Effector CD4-positive, alpha-beta T cell (primary cell): ENCODE measurements around the gene SAMD10.
A peak's percentile ranks its signal among the peaks of the same experiment; 100 is the strongest.

ENCODE experiments used
- DNase-seq: peaks from one replicate; pipeline ENCODE4 v3.0.0-alpha.2; 2020

SAMD10 gene

DNA sequence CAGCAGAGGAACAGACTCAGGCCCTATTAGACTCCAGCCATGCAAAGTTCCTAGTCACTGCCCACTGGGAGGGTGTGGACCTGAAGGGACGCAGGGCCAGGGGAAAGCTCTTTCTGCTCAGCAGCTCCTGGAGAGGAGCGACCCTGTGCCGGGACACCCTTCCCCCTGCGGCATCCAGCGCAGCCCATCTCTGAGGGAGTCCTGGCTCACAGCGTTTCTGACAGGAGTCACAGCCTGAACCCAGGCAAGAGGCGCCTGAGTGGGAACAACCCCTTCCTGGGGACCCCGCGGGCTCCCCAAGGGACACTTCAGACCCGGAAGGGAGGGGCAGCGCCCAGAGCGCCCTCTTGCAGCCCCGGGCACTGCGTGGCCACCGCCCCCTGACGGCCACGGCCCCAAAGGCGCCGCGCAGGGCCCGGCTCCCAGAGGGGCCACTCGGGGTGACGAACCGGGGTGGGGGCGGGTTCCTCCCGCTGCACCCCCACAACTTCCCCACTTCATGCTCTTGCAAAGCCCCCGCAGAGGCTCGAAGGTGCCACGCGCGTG lies 24.1 kb downstream of the SAMD10 start:
- no peak for DNase-seq

DNA sequence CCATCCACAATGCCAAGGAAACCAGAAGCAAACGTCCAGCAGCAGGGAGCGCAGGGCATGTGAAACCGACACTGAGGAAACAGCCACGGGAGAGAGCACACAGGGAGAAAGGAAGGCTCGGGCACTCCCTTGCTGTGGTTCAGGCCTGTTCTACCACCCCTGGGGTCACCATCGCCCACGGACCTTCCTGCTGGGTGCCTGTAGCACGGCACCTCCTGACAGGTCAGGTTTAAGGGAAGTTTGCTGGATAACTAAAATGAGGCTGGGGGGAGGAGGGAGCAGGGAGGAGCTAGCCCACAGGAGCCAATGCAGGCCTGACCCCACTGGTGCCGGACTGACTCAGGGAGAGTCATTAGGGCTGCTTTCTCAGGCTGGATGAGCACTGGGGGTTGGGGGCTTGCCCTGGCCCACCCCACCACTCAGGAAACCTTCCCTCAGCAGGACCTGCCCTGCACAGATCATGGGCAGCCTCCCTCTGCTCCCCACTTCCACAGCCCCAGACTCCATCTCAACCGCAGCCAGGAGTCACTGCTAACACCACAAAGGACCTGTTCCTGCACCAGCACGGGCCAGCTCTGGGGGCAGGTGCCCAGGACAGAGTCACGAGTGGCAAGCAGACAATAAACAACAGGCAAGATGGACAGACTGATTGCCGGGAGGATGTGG lies 25.5 kb downstream of the SAMD10 start:
- no peak for DNase-seq

DNA sequence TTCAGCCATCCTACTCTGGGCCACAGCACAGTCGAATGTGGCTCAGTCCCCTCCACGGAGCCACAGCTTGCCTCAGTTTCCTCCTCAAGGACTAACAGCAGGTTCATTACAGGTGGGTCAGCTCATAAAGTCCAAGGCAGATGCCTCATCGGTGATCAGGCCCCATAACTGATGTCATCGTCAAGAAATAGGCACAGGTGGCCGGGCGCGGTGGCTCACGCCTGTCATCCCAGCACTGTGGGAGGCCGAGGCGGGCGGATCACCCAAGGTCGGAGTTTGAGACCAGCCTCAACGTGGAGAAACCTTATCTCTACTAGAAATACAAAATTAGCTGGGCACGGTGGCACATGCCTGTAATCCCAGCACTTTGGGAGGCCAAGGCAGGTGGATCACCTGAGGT lies 26.7 kb downstream of the SAMD10 start:
- no peak for DNase-seq

DNA sequence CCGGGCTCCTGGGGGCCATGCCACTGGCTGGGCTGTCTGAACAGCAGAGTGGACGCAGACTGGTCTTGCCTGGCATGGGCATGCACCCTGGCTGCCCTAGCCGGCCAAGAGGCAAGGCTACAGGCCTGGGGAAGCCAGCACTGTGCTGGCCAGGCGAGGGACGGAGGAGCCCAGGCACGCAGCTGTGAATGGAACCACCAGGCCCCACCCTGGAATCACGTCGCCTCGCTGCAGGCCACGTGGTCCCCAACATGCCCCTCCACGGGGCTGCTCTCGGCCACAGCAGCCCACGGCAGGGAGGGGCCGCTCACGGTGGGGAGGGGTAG lies 27.3 kb downstream of the SAMD10 start:
- DNase-seq, result no peak

DNA sequence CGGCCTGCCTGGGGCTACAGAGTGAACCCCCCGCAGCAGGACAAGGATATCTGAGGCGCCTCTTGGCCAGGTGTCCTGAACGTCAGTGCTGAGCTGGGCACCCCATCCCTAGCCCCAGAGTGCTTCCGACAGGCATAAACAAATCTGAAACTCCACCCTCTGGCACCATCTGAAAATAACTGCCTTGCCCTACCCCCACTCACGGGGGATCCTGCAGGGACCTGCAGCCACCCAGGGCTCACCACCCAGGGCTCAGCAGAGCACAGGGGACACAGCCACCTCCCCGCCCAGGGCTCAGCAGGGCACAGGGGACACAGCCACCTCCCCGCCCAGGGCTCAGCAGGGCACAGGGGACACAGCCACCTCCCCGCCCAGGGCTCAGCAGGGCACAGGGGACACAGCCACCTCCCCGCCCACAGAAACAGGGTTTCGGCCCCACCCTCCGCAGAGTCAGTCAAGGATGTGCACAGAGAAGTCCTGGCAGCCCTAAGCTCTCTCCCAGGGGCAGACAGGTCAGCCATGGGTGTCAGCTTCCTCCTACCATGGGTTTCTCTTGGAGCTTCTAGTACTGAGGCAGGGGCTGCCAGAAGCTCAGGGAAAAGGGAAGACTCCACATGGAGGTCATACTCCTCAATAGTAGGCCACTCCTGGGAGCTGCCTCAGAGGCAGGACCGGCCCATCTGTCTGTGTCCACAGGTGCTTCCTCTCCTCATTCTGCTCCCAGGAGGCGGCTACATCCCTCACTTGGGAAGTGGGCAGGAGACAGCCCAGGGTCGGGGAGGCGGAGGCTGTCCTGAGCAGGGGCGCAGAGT lies 27.8 kb downstream of the SAMD10 start:
- DNase-seq, result no peak

DNA sequence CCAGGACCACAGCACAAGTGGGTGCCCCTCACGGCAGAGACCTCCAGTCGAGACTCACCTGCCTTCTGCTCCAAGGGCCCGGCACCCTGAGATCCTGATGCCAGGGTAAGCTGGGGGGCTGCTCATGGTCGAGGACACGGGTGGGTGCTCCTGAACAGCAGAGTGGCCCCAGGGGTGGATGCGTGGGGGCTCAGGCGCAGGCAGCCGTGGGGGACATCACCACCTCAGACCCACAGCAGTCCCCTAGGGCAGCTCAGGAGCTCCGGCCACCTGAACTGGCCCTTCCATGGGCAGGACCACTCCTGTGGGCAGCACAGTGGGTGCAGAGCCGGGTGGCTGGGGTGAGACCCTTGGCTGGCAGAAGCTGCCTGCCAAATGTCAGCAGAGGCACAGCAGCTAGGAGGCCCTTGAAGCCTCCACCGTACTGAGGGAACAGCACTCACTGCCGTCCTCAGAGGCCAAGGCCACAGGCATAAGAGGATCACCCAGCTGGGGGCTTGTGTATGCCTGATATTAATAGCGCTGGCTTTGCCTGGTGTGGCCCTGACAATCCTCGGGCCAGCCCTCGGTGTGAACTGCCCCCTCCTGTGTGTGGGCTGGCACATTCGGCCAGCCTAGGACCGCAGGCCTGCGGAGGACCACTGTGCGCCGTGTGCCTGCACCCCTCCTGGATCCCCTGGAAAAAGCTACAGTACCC lies 28.6 kb downstream of the SAMD10 start:
- DNase-seq, result no peak

DNA sequence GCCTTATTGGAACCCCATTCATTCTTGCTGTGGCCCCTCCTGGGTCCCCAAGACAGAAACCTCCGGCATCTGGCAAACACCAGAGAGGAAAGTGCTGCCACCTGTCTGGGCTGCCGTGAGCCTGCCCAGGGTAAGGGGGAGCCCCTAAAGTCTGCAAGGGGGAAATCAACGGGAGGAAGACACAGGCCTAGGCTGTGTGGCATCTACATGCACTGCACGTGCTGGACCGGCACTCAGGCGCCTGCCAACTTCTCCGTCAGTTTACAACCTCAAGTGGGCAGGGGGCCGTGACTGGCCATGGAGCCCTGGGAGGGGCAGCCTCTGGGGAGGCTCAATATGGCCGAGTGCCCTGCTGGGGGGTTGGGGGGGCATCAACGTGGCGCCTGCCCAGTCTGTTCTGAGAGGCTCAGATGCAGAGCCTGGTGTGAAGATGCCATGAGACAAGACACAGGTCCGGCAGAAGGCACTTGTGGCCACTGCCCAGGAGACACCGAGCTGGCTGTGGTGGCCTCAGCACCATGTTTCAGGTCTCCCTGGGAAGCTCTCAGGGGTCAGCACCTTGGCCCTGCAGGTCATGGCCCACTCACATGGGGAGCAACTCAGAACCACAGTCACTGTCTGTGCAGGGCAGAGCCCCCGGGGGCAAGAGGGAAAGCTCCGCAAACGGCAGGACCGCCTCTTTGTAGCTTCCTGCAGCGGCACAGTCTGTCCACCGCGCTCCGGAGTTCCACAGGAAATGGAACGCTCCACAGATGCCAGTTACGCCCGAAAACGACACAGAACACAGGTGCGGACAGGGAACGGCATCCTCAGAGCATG lies 31.6 kb downstream of the SAMD10 start:
- DNase-seq, result no peak

DNA sequence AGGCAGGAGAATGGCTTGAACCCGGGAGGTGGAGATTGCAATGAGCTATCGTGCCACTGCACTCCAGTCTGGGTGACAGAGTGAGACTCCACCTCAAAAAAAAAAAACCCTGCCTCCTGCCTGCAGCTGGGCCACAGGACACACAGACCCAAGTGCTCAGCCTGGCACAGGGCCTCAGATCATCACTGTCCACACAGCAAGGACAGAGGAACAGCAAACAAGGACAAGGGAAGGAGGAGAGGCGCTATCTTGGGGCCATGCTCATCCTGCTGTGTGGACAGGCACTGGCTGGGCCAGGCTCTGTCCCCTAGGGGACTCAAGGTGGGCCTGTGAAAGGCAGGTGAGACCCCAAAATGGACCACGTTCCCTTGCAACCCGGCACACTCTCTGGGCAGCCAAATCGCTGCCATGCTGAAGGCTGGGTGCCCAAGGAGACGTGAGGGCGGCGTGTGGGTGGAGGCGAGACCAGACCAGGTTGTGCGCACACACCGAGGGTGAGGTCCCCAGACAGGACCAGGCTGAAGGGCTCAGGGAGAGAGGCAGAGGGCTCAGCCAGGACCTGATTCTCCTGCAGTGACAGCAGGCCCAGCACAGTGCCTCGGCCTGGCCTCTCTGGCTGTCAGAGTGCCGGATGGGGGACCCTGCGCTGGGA lies 32.3 kb downstream of the SAMD10 start:
- no peak for DNase-seq

DNA sequence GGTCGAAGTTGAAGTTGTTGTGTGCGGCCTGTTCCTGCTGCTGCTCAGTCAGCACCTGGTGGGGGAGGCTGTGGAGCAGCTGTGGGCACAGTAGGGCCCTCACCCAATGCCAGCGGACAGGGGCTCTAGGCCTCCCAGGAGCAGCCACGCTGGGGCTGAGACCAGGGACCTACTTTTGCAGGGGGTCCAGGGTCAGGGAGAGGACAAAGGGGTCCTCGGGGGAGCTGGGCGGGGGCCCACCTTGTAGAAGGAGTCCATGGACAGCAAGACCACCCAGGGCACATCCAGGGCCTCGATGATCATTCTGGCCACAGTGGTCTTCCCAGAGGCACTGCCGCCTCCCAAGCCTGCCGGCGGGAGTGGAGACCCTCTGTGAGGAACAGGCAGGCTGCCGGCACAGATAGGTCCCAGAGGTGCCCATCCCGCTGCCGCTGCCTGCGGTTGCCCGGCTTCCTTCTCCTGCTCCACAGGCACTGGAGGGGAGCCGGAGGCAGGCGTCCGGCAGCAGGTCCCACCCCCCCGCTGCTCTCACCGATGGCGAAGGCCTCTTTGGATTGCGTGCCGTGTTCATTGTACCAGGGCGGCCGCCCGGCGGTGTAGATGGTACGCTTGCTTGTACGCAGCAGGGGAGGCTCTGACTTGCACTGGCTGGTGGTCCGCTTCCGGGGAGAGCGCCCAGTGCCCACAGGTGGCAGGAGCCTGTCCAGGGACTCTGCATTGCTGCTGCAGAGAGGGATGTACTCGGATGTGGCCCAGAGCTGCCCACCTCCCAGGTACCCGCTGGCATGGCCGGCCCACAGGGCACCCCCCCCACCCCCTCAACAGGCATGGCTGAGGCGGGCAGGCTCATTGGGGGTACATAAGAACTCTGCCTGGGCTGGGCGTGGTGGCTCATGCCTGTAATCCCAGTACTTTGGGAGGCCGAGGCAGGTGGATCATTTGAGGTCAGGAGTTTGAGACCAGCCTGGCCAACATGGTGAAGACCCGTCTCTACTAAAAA lies 33.2 kb downstream of the SAMD10 start:
- no peak for DNase-seq

DNA sequence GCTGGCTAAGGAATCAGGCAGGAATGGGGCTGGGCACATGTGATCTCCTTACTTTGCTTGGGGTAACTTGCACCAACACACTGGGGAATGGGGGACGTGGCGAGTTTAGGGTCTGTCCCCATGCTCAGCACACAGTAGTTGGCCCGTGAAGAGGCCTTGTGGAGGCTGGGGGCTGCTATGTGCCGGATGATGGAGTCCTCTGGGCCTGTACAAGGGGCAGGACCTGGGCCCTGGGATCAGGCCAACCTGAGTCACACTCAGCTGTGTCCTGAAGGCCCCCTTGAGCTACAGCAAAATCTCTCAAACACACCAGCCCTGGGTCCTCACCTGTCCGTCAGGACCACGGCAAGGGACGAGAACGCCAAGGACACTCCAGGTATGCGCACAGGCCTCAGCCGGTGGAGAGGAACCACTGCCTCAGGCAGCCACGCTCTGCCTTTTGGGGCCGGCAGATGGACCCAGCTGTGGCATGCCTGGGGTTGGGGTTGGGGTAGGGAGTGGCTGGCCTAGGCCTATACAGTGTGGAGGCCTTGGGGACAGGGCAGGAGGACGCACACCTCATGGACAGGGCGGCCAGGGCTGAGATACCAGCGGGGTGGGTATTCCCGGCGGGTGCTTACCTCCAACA lies 34.3 kb downstream of the SAMD10 start:
- DNase-seq, result no peak

DNA sequence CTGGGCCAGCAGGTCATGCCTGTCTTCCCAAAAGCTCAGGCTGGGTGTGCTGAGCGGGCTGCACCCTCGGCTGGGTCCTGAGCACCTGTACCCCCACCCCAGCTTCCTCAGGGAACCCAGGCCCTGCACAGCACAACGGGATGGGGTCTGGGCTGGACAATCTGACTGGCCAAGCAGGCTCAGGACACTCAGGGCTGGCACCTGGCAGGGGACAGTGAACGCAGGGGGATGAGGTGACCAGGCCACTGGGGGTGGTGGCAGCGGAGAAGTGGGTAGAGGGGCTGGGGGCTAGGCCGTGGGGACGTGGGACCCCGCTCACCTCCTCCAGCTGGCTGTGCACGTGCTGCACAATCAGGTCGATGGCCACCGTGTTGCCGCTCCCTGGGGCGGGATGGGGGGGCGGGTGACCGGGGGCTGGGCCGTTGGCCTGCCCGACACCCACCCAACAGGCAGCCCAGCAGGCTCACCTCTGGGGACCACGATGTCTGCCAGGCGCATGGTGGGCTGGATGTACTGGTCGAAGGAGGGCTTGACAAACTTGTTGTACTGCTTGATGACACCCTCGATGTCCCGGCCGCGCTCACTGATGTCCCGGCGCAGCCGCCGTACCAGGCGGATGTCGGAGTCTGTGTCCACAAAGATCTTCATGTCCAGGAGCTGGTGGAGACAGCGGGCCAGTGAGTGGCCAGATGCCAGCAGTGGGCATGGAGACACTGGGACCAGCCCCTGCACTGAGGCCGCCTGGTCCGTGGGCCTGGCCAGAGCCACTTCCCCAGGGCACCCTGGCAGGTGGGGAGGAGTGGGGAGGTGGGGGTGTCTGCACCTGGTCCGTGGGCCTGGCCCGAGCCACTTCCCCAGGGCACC lies 35.1 kb downstream of the SAMD10 start:
- no peak for DNase-seq

DNA sequence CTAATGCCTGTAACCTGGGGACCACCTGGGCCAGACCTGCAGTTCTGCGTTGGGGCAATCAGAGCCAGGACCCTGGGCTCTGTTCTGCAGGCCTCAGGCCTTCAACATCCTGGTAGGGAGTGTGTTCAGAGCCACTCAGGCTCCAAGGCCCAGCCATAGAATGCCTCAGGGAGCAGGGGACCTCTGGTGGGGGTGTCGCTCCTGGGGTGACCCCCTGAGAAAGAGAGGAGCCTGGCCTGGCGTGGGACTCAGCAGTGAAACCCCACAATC lies 35.7 kb downstream of the SAMD10 start:
- no peak for DNase-seq

DNA sequence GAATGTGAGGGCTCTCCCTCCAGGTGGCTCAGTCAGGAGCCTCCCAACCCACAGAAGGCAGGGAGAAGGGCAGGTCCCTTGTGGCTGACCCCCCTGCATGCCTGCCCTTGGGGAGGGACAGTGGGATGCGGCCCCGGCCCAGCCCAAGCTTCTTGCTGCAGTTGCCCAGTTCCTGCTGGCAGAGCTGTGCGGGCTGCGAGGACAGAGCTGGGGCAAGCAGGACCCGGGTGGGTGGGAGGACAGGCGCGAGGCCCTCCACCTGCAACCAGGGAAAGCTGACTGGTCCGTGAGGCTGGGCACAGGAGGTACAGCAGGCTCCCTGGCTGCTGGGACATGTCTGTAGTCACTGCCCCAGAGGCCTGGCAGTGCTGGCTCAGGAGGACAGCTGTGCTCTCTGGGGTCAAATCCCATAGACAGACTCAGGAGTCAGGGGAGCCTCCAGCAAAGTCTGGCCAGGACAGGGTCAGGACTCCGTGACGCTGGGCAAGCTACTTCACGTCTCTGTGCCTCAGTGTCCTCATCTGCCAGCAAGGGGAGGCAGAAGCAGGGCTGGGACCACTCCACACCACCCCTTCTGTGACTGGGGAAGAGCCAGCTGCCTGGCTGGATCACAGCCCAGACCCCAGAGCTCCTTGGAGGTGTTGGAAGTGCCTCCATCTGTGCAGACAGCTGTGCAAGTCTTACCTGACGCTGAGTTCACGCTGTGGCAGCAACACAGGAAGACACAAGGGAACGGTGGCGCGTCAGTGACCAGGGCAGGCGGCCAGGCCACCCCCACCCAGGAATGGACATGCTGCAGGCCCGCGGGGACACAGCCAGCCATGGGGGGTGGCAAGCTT lies 36.3 kb downstream of the SAMD10 start:
- DNase-seq, result no peak

DNA sequence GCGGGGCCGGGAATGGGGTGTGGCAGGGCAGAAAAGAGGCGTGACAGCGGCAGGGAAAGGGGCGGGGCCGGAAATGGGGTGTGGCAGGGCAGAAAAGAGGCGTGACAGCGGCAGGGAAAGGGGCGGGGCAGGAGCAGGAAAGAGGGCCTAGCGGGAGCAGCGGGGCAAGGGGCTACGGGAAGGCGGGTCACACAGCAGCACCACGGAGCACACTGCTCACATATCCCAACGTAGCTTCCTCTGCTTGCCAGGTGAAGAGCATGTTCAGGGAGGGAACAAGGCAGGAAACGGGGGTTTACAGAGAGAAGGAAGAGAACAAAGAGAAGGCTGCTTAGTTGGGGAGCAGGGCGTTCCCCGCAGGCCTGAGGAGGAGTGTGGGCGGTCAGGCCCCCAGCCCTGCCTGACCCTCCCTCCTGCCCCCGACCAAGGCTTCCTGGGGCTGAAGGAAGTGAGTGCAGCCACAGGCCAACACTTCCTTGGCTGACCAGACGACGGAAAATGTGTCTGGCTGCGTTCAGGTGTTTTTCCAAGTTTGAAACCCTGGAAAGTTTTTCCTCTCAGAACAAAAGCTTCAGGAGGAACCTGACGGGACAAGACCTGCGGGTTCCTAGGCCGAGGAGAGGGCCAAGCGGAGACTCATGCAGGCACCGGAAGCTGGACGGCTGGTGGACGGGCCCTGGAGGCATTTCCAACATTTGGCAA lies 37.0 kb downstream of the SAMD10 start:
- no peak for DNase-seq

DNA sequence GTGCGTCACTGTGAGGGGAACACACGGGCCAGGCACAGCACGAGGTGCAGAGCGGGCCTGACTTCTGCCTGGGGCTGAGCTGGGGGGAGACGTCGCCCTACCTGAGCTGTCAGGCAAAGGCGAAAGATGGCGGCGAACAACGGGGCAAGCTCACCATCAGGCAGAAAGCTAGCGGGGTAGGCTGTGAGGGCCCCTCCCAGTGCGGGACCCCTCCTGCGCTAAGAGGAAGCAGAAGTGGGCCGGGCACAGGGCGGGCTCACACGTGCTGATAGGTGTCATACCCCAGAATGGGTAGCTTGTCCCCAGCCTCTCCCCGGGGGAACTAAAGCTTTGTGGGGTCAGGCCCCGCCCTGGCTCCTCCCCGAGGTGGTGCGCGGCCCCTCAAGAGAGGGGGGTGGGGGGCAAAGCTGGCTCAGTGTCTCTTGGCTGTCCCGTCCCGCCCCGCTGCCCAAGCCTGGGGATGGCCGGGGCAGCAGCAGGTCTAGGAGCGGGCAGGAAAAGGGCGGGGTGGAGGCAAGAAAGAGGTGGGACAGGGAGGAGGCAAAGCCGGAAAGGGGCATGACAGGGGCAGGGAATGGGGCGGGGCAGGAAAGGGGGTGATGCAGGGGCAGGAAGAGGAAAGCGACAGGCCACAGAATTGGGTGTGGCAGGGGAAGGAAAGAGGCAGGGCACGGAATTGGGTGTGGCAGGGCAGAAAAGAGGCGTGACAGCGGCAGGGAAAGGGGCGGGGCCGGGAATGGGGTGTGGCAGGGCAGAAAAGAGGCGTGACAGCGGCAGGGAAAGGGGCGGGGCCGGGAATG lies 38.0 kb downstream of the SAMD10 start:
- peak; percentile 69 for DNase-seq

DNA sequence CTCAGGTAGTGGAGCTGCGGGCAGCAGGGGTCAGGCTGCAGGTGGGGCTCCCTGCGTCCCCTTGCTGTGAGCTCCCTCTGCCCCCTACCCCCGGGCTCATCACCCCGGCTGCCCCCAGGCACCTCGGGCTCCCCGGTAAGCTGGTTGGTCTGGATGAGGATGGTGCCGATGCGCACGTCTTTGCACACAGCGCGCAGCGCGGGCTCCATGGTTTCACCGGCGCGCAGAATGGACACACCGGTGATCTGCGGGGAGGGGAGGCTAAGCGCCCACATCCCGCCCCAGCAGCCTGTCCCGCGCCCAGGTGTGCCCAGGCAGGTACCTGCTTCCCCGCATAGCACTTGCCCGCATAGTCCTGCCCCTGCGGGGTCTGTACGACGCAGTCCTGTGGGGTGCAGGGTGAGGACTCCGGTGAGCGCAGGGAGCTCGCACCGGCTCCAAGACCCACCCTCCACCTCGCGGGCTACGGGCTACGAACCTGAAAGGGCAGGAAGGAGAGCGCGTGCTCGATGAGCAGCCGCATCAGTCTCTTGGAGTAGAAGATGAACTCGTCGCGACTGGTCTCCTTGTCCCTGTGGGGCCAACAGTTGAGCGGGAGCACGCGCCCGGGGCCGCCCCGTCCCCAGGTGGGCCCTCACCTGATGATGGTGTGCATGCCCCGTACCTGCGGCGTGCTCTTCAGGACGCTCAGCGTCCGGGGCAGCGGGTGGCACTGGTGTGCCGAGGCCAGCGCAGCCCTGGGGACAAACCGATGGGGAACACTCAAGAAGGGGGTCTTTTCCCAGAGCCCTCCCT lies 38.8 kb downstream of the SAMD10 start:
- DNase-seq, result no peak
